ENCODE data around the gene SPRYD3. TPM values are rescaled to one million over a fixed set of nuclear protein-coding genes. Genes with fewer than 3 reads are reported as not detected.

Gene SPRYD3
- total RNA-seq, 4 donors from 2014 or later = 37.8 to 82.7 (median 58.9) TPM

- intact Hi-C loops (cut with DNase I) = no loop called here
These were observed 23.0 kb upstream of the SPRYD3 start for GRCh38 chr12:53101931-53102781.

GRCh38 chr12:53101266-53101665, 22.1 kb upstream of the SPRYD3 start:
- H3K9me3 ChIP-seq = no peaks in the 10 kb centered on the region
- no peak overlapping the region for H3K27ac ChIP-seq
- no peak overlapping the region for H3K4me3 ChIP-seq (replicated peaks in 1 of 3)
- no peak for DNase-seq
- H3K36me3 ChIP-seq = no peaks in the 10 kb centered on the region
- intact Hi-C loops (cut with DNase I) = no loop called here
- no peaks in the 10 kb centered on the region for H3K27me3 ChIP-seq
- WGBS, 2 donors = 84 to 90% methylated on average over 7 of the region's 7 CpGs
- TF ChIP-seq CTCF (IDR thresholded peaks at IDR 0.05) (no peak), POLR2A (IDR thresholded peaks at IDR 0.05) (no peak)
- peaks cover 13 to 29% of the 10 kb centered on the region in 2 donors for H3K4me1 ChIP-seq

More at GRCh38 chr12:53101931-53102781, 23.0 kb upstream of the SPRYD3 start:
- H3K9me3 ChIP-seq = no peaks in the 10 kb centered on the region
- no peak overlapping the region for H3K27ac ChIP-seq
- no peak overlapping the region for H3K4me3 ChIP-seq (replicated peaks in 1 of 3)
- TF ChIP-seq POLR2A (IDR thresholded peaks at IDR 0.05) = no peak
- no peak for TF ChIP-seq CTCF (IDR thresholded peaks at IDR 0.05)
- H3K27me3 ChIP-seq = no peaks in the 10 kb centered on the region
- H3K4me1 ChIP-seq = peaks cover 10 to 22% of the 10 kb centered on the region in 2 donors
- 84 to 86% methylated on average over 12 of the region's 12 CpGs for WGBS, 2 donors
- no peaks in the 10 kb centered on the region for H3K36me3 ChIP-seq
- DNase-seq = no peak

- H3K4me1 ChIP-seq = peaks cover 13 to 34% of the 10 kb centered on the region in 2 donors
- no peaks in the 10 kb centered on the region for H3K9me3 ChIP-seq
- H3K27me3 ChIP-seq = no peaks in the 10 kb centered on the region
- H3K4me3 ChIP-seq (replicated peaks in 1 of 3) = no peak overlapping the region
- TF ChIP-seq POLR2A (IDR thresholded peaks at IDR 0.05) = no peak
- no peaks in the 10 kb centered on the region for H3K36me3 ChIP-seq
- DNase-seq = no peak
- 80 to 81% methylated on average over 9 to 12 of the region's 13 CpGs for WGBS, 2 donors
- H3K27ac ChIP-seq = no peak overlapping the region
- intact Hi-C loops (cut with DNase I) = no loop called here
These were observed 21.4 kb upstream of the SPRYD3 start for GRCh38 chr12:53100466-53101151.

GRCh38 chr12:53099071-53099882, 20.1 kb upstream of the SPRYD3 start:
- TF ChIP-seq CTCF (IDR thresholded peaks at IDR 0.05) (peak; percentile 86 to 98 (median 96)), POLR2A (IDR thresholded peaks at IDR 0.05) (no peak)
- DNase-seq = peak; percentile 85 to 86
- H3K9me3 ChIP-seq = no peaks in the 10 kb centered on the region
- WGBS, 2 donors = 23 to 25% methylated on average over 6 of the region's 6 CpGs
- peaks cover 13 to 34% of the 10 kb centered on the region in 2 donors for H3K4me1 ChIP-seq
- intact Hi-C loops (cut with DNase I) = no loop called here
- no peaks in the 10 kb centered on the region for H3K27me3 ChIP-seq
- no peaks in the 10 kb centered on the region for H3K36me3 ChIP-seq
- H3K27ac ChIP-seq = peak overlapping the region; percentile 26 to 76 (median 72)
- H3K4me3 ChIP-seq (replicated peaks in 1 of 3) = no peak overlapping the region

GRCh38 chr12:53098354-53098981, 19.3 kb upstream of the SPRYD3 start:
- intact Hi-C loops (cut with DNase I) = no loop called here
- DNase-seq = no peak
- H3K9me3 ChIP-seq = no peaks in the 10 kb centered on the region
- H3K4me3 ChIP-seq (replicated peaks in 1 of 3) = peak overlapping the region in 1 of 3 donors; percentile 40
- H3K27ac ChIP-seq = peak overlapping the region; percentile 26 to 76 (median 72)
- WGBS, 2 donors = 48 to 63% methylated on average over 13 of the region's 13 CpGs
- H3K27me3 ChIP-seq = no peaks in the 10 kb centered on the region
- H3K4me1 ChIP-seq = peaks cover 13 to 34% of the 10 kb centered on the region in 2 donors
- TF ChIP-seq POLR2A (IDR thresholded peaks at IDR 0.05) (no peak), CTCF (IDR thresholded peaks at IDR 0.05) (no peak)
- H3K36me3 ChIP-seq = no peaks in the 10 kb centered on the region
